GM23338 (cell line): ENCODE results near the gene COL16A1. TPM values are rescaled to one million over a fixed set of nuclear protein-coding genes. Genes with fewer than 3 reads are reported as not detected.
A peak's percentile ranks its signal among the peaks of the same experiment; 100 is the strongest.

ENCODE experiments used
- ATAC-seq: fragments of 200-7000 bp; cut with Tn5 transposase; 3 replicates; pipeline ENCODE4 v1.9.1; 2020
- DNase-seq: peaks from one replicate; pipeline ENCODE4 v3.0.0-alpha.2; 2015; ENCODE audit warnings: low spot score
- H2AFZ ChIP-seq: fragments of 200-600 bp; sonication (generic); 2 replicates; pipeline ENCODE4 v1.8.0; 2016; ENCODE audit warnings: antibody characterized with exemption, mild to moderate bottlenecking, moderate library complexity
- H3F3A ChIP-seq: fragments of 200-600 bp; sonication (generic); replicated peaks from 2 replicates; pipeline ENCODE4 v1.8.0; 2017; ENCODE audit warnings: antibody characterized with exemption, mixed run types, low read depth
- H3K27ac ChIP-seq: fragments of 200-600 bp; sonication (generic); 2 replicates; pipeline ENCODE4 v1.6.1; 2016; ENCODE audit warnings: low read depth
- H3K27me3 ChIP-seq: fragments of 200-600 bp; sonication (generic); 2 replicates; pipeline ENCODE4 v1.8.0; 2016; ENCODE audit warnings: mild to moderate bottlenecking, mixed run types, moderate library complexity; ENCODE audit not compliant: insufficient read depth
- H3K36me3 ChIP-seq: fragments of 200-600 bp; sonication (generic); 2 replicates; pipeline ENCODE4 v1.8.0; 2016; ENCODE audit warnings: mild to moderate bottlenecking; ENCODE audit not compliant: insufficient read depth
- H3K4me1 ChIP-seq: fragments of 200-600 bp; sonication (generic); 2 replicates; pipeline ENCODE4 v1.8.0; 2016; ENCODE audit warnings: mild to moderate bottlenecking, moderate library complexity; ENCODE audit not compliant: insufficient read depth
- H3K4me2 ChIP-seq: fragments of 200-600 bp; sonication (generic); 2 replicates; pipeline ENCODE4 v1.7.1; 2017; ENCODE audit warnings: mixed run types
- H3K4me3 ChIP-seq: fragments of 200-600 bp; sonication (generic); 2 replicates; pipeline ENCODE4 v1.6.1; 2016; ENCODE audit warnings: mixed run types
- H3K79me2 ChIP-seq: fragments of 200-600 bp; sonication (generic); replicated peaks from 2 replicates; pipeline ENCODE4 v1.8.0; 2017; ENCODE audit warnings: mild to moderate bottlenecking; ENCODE audit not compliant: insufficient read depth
- H3K9me2 ChIP-seq: fragments of 200-600 bp; sonication (generic); 2 replicates; pipeline ENCODE4 v1.8.0; 2017; ENCODE audit not compliant: insufficient read depth
- H4K20me1 ChIP-seq: fragments of 200-600 bp; sonication (generic); replicated peaks from 2 replicates; pipeline ENCODE4 v1.8.0; 2017; ENCODE audit warnings: mild to moderate bottlenecking; ENCODE audit not compliant: insufficient read depth
- H3K27ac Mint-ChIP-seq: 2 replicates; pipeline ENCODE4 v1.8.0; 2020; ENCODE audit warnings: inconsistent platforms, mild to moderate bottlenecking, moderate library complexity, mixed read lengths
- H3K27me3 Mint-ChIP-seq: 3 replicates; pipeline ENCODE4 v1.8.0; 2022; ENCODE audit warnings: low read depth, mild to moderate bottlenecking, moderate library complexity, mixed read lengths, inconsistent platforms; ENCODE audit not compliant: insufficient read depth, poor library complexity
- H3K36me3 Mint-ChIP-seq: 3 replicates; pipeline ENCODE4 v1.8.0; 2021; ENCODE audit warnings: low read depth, mild to moderate bottlenecking, inconsistent platforms, moderate library complexity, mixed read lengths
- H3K4me1 Mint-ChIP-seq: 3 replicates; pipeline ENCODE4 v1.8.0; 2020; ENCODE audit warnings: mild to moderate bottlenecking, inconsistent platforms, mixed read lengths
- H3K4me3 Mint-ChIP-seq: 3 replicates; pipeline ENCODE4 v1.8.0; 2021; ENCODE audit warnings: moderate library complexity, mild to moderate bottlenecking, inconsistent platforms, mixed read lengths
- H3K9me3 Mint-ChIP-seq: 3 replicates; pipeline ENCODE4 v1.8.0; 2020; ENCODE audit warnings: moderate library complexity, mild to moderate bottlenecking, inconsistent platforms, mixed read lengths
- CTCF ChIP-seq, 2 experiments: fragments of 200-600 bp in 1 of 2; sonication (generic) in 1 of 2; conservative IDR thresholded peaks; 2 replicates each; pipeline versions ENCODE4 v1.5.1 to v1.6.1; 2016 to 2017; ENCODE audit warnings: antibody characterized with exemption in 2 of 2, low read depth in 2 of 2, mild to moderate bottlenecking in 2 of 2, moderate library complexity in 1 of 2
- ETS1 ChIP-seq: IDR thresholded peaks from 2 replicates; pipeline ENCODE4 v1.6.1; 2016; ENCODE audit warnings: antibody characterized with exemption
- EZH2 ChIP-seq: fragments of 200-600 bp; sonication (generic); IDR thresholded peaks from one replicate; pipeline ENCODE4 v1.8.0; 2017; ENCODE audit warnings: antibody characterized with exemption, mild to moderate bottlenecking, low read depth; ENCODE audit not compliant: unreplicated experiment
- EZH2phosphoT487 ChIP-seq: fragments of 200-600 bp; sonication (generic); IDR thresholded peaks from one replicate; pipeline ENCODE4 v1.8.1; 2018; ENCODE audit warnings: antibody characterized with exemption; ENCODE audit not compliant: unreplicated experiment
- JUNB ChIP-seq: IDR thresholded peaks from one replicate; pipeline ENCODE4 v1.6.1; 2016; ENCODE audit warnings: antibody characterized with exemption; ENCODE audit not compliant: unreplicated experiment
- NANOG ChIP-seq: IDR thresholded peaks from 2 replicates; pipeline ENCODE4 v1.6.1; 2016; ENCODE audit warnings: antibody characterized with exemption, borderline replicate concordance
- POLR2AphosphoS5 ChIP-seq: IDR thresholded peaks from 2 replicates; pipeline ENCODE4 v1.6.1; 2016; ENCODE audit warnings: antibody characterized with exemption, low read depth
- REST ChIP-seq: IDR thresholded peaks from one replicate; pipeline ENCODE4 v1.6.1; 2018; ENCODE audit warnings: antibody characterized with exemption; ENCODE audit not compliant: unreplicated experiment
- STAT1 ChIP-seq: IDR thresholded peaks from one replicate; pipeline ENCODE4 v1.6.1; 2016; ENCODE audit warnings: antibody characterized with exemption; ENCODE audit not compliant: unreplicated experiment
- ZNF114 ChIP-seq: fragments of 250-450 bp; sonication (Bioruptor Pico); IDR thresholded peaks from 2 replicates; pipeline ENCODE4 v1.5.0; 2020; ENCODE audit warnings: mild to moderate bottlenecking, moderate library complexity
- ZNF331 ChIP-seq: fragments of 250-450 bp; sonication (Bioruptor Pico); IDR thresholded peaks from 2 replicates; pipeline ENCODE4 v1.5.0; 2020; ENCODE audit warnings: low read depth, mild to moderate bottlenecking, moderate library complexity
- polyA plus RNA-seq: library from polyadenylated mRNA; unstranded; fragments of >200 nt; fragmentation: Nextera tagmentation; extraction: Ambion mirVana; gene quantifications from 2 replicates; pipeline ENCODE4 v1.2.1, GENCODE V29; 2016
- total RNA-seq: library from RNA; depleted of rRNA; stranded (reverse); fragments of >200 nt; shearing (Covaris generic); gene quantifications from 2 replicates; pipeline ENCODE4 v1.2.3, GENCODE V29; 2014

Gene COL16A1
- total and polyA plus RNA-seq, 2 experiments from 2014 or later, result 4.2 to 13.2 TPM

GRCh38 chr1:31666263-31666963 is 37.4 kb downstream of the COL16A1 start:
- Mint-ChIP-seq H3K9me3 (no peaks in the 10 kb centered on the region), H3K4me1 (peaks cover 31% of the 10 kb centered on the region), H3K27ac (peak overlapping the region; percentile 39; the same call in 1 of the 2 replicates), H3K36me3 (no peaks in the 10 kb centered on the region), H3K4me3 (no peak overlapping the region), H3K27me3 (peaks cover 16% of the 10 kb centered on the region)
- no peak overlapping the region for H2AFZ ChIP-seq
- TF ChIP-seq EZH2phosphoT487 (no peak), ZNF114 (no peak), EZH2 (no peak), CTCF (conservative IDR thresholded peaks at IDR 0.05; ENCODE audit: low read depth in 2 of 2) (no peak), ZNF331 (CRISPR knock-in tag) (no peak)
- ATAC-seq (no peak; the same call in 2 of the 3 replicates), DNase-seq (no peak)
- no peak overlapping the region for H3K4me2 ChIP-seq
- H3K27ac ChIP-seq, result no peak overlapping the region
- H3K36me3 ChIP-seq, result no peaks in the 10 kb centered on the region
- no peaks in the 10 kb centered on the region for H4K20me1 ChIP-seq
- H3K9me2 ChIP-seq, result no peaks in the 10 kb centered on the region
- H3K27me3 ChIP-seq, result no peaks in the 10 kb centered on the region
- H3K79me2 ChIP-seq, result no peaks in the 10 kb centered on the region
- H3K4me3 ChIP-seq, result no peak overlapping the region
- H3K4me1 ChIP-seq, result peaks cover 11% of the 10 kb centered on the region
- H3F3A ChIP-seq, result no peaks in the 10 kb centered on the region

- H3K27me3 ChIP-seq, result no peaks in the 10 kb centered on the region
- no peaks in the 10 kb centered on the region for H3K9me3 Mint-ChIP-seq
- no peak overlapping the region for H3K27ac ChIP-seq
- no peak overlapping the region for H3K4me2 ChIP-seq
- H3K79me2 ChIP-seq, result no peaks in the 10 kb centered on the region
- DNase-seq, result no peak
- TF ChIP-seq POLR2AphosphoS5, result no peak
- no peak for TF ChIP-seq NANOG
- no peak for TF ChIP-seq ZNF114
- no peak for TF ChIP-seq EZH2
- no peak for TF ChIP-seq JUNB
- TF ChIP-seq REST, result no peak
- no peak for TF ChIP-seq EZH2phosphoT487
- TF ChIP-seq STAT1, result no peak
- no peak for TF ChIP-seq ETS1
- TF ChIP-seq ZNF331 (CRISPR knock-in tag), result no peak
- ATAC-seq, result no peak
- peaks cover 12% of the 10 kb centered on the region for H3K27me3 Mint-ChIP-seq
- H3K4me3 ChIP-seq, result no peak overlapping the region
- H3K36me3 ChIP-seq, result no peaks in the 10 kb centered on the region
- H3K4me3 Mint-ChIP-seq, result no peak overlapping the region
- H3K4me1 Mint-ChIP-seq, result peaks cover 22% of the 10 kb centered on the region
- H3F3A ChIP-seq, result no peaks in the 10 kb centered on the region
- no peaks in the 10 kb centered on the region for H3K36me3 Mint-ChIP-seq
- no peaks in the 10 kb centered on the region for H3K9me2 ChIP-seq
- H2AFZ ChIP-seq, result no peak overlapping the region
- peaks cover 5% of the 10 kb centered on the region for H3K4me1 ChIP-seq
- H3K27ac Mint-ChIP-seq, result no peak overlapping the region
- H4K20me1 ChIP-seq, result no peaks in the 10 kb centered on the region
Measured at GRCh38 chr1:31665234-31665878, 38.5 kb downstream of the COL16A1 start.
